HG03095 (cell line): ENCODE measurements around the gene FAAH2.
"Not testable (repeated sequence)": the region's sequence is repeated elsewhere in the genome, so short reads cannot be mapped to it uniquely, and the experiment has no call there.

ENCODE experiments used
- ATAC-seq: cut with Tn5 transposase; IDR thresholded peaks from one replicate; pipeline ENCODE4 v1.9.1; 2021; ENCODE audit warnings: moderate library complexity; ENCODE audit not compliant: unreplicated experiment

The FAAH2 gene

GRCh38 chrX:57286507-57287251, at the start of gene FAAH2:
TSS of gene FAAH2 (plus strand) at chrX:57286706. CDS start at chrX:57286826, 120 bp downstream.
- peak; percentile 85 for ATAC-seq

GRCh38 chrX:57241967-57242366, 44.5 kb upstream of the FAAH2 start:
- ATAC-seq = no peak

GRCh38 chrX:57251965-57252364, 34.5 kb upstream of the FAAH2 start:
- ATAC-seq = no peak

- no peak for ATAC-seq
Observed at GRCh38 chrX:57265126-57265525, 21.4 kb upstream of the FAAH2 start.

- no peak for ATAC-seq
Observed at GRCh38 chrX:57266275-57266674, 20.2 kb upstream of the FAAH2 start.

GRCh38 chrX:57266871-57267270, 19.6 kb upstream of the FAAH2 start:
- ATAC-seq = no peak

- ATAC-seq = no peak
Observed at GRCh38 chrX:57267308-57267707, 19.2 kb upstream of the FAAH2 start.

- no peak for ATAC-seq
Observed at GRCh38 chrX:57270980-57271379, 15.5 kb upstream of the FAAH2 start.

- no peak for ATAC-seq
Observed at GRCh38 chrX:57282568-57282967, 3.9 kb upstream of the FAAH2 start.

- no peak for ATAC-seq
Observed at GRCh38 chrX:57285001-57285400, 1.5 kb upstream of the FAAH2 start.

- no peak for ATAC-seq
Observed at GRCh38 chrX:57289089-57289488, 2.6 kb downstream of the FAAH2 start.

GRCh38 chrX:57294961-57295360, 8.5 kb downstream of the FAAH2 start:
- no peak for ATAC-seq

- not testable (repeated sequence) for ATAC-seq
Observed at GRCh38 chrX:57295679-57296078, 9.2 kb downstream of the FAAH2 start.

GRCh38 chrX:57313583-57314215, 27.2 kb downstream of the FAAH2 start:
- no peak for ATAC-seq

- ATAC-seq = no peak
Observed at GRCh38 chrX:57329008-57329407, 42.5 kb downstream of the FAAH2 start.

- not testable (repeated sequence) for ATAC-seq
Observed at GRCh38 chrX:57335790-57336189, 49.3 kb downstream of the FAAH2 start.

GRCh38 chrX:57353472-57354132, 67.1 kb downstream of the FAAH2 start:
- ATAC-seq = no peak

GRCh38 chrX:57364145-57364544, 77.6 kb downstream of the FAAH2 start:
- ATAC-seq = no peak

- ATAC-seq = no peak
Observed at GRCh38 chrX:57366430-57366829, 79.9 kb downstream of the FAAH2 start.

- no peak for ATAC-seq
Observed at GRCh38 chrX:57367649-57368048, 81.1 kb downstream of the FAAH2 start.

- no peak for ATAC-seq
Observed at GRCh38 chrX:57368158-57368557, 81.7 kb downstream of the FAAH2 start.

GRCh38 chrX:57379296-57379695, 92.8 kb downstream of the FAAH2 start:
- ATAC-seq = no peak
